Suppressor macrophage (primary cell): ENCODE results near the gene PRSS48.
"Not testable (repeated sequence)": the region's sequence is repeated elsewhere in the genome, so short reads cannot be mapped to it uniquely, and the experiment has no call there.

Experiments
- DNase-seq, 4 experiments: peaks; one replicate each; pipeline ENCODE4 v3.0.0-alpha.2; 2020 to 2022
- total RNA-seq, 17 experiments: gene quantifications; one replicate each; lab custom pipeline; 2026; ENCODE audit warnings: mixed read lengths in 6 of 17, inconsistent platforms in 3 of 17; lab: John Stamatoyannopoulos, UW

Gene PRSS48
- total RNA-seq = 0 to 0.44 (median 0) reads per million in 17 experiments

- peak; percentile 44 to 70 (median 53) for DNase-seq
These were observed at the start of gene PRSS48 for GRCh38 chr4:151276787-151277562. TSS of gene PRSS48 (plus strand) at chr4:151277161. CDS start at chr4:151277173, 12 bp downstream.

GRCh38 chr4:151227172-151227571 lies 49.8 kb upstream of the PRSS48 start:
- no peak for DNase-seq

DNA sequence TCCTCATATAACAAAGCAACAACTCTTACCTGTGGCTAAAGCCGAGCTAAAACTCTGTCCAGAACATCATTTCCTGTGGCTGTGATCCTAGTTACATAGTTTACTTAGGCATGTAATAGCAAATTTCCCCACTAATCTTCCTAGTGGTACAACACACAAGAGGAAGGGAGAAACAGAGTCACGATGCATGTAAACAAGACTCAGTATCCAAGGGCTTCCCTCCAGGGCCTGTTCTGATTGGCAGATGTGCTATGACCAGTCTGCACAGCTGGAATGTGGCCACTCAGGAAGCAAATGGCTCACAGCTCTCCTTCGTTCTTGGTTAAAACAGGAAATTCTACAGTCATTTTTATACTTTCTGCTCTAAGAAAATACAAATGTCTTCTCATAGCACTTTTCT lies 49.2 kb upstream of the PRSS48 start:
- DNase-seq = no peak

- no peak for DNase-seq
These were observed 48.5 kb upstream of the PRSS48 start for GRCh38 chr4:151228189-151229119.

GRCh38 chr4:151231915-151232595 lies 44.9 kb upstream of the PRSS48 start:
- no peak for DNase-seq

GRCh38 chr4:151233600-151233999 lies 43.4 kb upstream of the PRSS48 start:
- DNase-seq = no peak

- not testable (repeated sequence) for DNase-seq
These were observed 41.6 kb upstream of the PRSS48 start for GRCh38 chr4:151235373-151235772.

GRCh38 chr4:151236036-151236435 lies 40.9 kb upstream of the PRSS48 start:
- no peak for DNase-seq

GRCh38 chr4:151238477-151238876 lies 38.5 kb upstream of the PRSS48 start:
- no peak for DNase-seq

DNA sequence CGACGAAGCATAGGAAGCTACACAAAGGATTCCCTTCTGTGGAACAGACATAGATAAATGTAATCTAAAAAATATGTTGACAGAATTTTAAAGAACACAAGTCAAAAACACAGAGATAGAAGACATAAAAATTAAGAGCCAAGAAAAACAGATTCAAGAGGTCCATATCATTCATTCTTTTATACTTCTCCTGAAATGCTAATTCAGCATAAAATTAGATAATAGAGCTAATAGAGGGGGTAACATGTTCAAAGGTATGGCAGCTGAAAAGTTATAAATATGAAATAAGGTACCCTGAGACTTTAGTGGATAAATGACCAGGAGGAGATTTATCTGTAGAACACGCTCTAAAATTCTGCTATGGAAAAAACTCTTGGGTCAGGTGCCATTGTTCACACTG lies 37.4 kb upstream of the PRSS48 start:
- DNase-seq = no peak

- no peak for DNase-seq
These were observed 34.7 kb upstream of the PRSS48 start for GRCh38 chr4:151242305-151242704.

DNA sequence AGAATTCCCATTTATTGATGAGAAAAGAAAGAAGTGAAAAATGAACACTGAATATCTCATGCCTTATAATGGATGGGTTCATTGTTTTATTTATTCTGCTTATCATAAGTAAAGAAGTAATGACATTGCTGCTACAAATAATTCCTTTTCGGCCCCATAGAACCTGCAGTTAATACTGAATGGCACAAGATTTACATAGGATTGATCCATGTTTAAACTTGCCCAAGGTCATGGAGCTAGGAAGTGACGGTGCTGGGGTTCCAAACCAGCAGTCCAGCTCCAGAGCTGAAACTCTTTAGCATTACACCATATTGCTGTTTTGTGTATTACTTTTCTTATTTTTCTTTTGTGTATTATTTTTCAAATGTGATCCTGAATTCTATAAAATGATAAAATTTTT lies 30.2 kb upstream of the PRSS48 start:
- no peak for DNase-seq

DNA sequence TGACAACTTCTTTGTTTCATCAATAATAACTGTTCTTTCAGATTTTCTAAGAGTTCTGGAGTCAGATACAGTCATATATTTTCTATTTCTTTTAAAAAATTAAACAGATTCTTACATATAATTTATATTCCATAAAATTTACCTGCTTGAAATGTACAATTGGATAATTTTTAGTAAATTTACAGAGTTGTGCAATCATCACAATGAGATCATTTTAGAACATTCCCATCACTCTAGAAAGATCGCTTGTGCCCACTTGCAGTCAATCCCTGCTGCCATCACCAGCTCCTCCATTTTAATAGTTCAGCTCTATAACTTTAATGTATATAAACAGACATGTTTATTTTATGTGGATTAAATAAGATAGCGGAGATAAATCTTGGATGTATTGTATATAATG lies 29.6 kb upstream of the PRSS48 start:
- DNase-seq = no peak

- DNase-seq = no peak
These were observed 28.4 kb upstream of the PRSS48 start for GRCh38 chr4:151248519-151248918.

- DNase-seq = no peak
These were observed 26.3 kb upstream of the PRSS48 start for GRCh38 chr4:151250706-151251105.

DNA sequence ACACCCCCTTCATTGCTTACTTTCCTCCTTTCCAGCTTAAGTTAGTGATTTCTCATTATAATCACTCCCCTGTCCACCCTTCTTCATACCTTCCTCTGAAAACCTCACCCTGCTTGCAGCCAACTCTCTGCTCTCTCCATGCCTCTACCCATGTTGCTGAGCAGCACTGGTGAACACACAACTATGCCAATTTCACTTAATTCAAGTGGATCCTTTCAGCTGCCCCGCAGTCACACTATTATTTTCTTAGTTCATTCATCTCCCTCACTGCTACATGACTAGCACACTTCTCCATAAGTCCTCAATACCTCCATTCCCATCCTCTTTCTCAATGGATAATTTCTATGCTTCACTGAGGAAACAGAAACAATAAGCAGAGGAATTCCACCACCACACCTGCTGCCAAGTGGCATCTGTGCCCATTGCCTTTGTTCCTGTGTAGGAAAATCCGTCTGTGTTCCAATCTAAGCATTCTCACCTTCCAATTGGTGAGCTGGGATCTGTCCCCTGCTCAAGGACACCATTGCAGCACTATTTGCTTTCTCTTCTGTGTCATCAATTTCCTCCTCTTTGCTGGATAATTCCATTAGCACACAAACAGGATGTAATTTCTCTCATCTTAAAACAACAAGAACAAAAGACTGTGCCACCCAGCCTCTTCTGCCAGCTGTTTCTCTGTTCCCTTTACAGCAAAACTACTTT lies 25.2 kb upstream of the PRSS48 start:
- no peak for DNase-seq

DNA sequence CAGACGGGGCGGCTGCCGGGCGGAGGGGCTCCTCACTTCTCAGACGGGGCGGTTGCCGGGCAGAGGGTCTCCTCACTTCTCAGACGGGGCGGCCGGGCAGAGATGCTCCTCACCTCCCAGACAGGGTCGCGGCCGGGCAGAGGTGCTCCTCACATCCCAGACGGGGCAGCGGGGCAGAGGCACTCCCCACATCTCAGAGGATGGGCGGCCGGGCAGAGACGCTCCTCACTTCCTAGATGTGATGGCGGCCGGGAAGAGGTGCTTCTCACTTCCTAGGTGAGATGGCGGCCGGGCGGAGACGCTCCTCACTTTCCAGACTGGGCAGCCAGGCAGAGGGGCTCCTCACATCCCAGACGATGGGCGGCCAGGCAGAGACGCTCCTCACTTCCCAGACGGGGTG lies 21.7 kb upstream of the PRSS48 start:
- not testable (repeated sequence) for DNase-seq

DNA sequence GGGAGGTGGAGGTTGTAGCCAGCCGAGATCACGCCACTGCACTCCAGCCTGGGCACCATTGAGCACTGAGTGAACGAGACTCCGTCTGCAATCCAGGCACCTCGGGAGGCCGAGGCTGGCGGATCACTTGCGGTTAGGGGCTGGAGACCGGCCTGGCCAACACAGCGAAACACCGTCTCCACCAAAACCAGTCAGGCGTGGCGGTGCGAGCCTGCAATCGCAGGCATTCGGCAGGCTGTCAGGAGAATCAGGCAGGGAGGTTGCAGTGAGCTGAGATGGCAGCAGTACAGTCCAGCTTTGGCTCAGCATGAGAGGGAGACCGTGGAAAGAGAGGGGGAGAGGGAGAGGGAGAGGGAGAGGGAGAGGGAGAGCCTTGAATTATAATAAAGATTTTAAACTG lies 21.3 kb upstream of the PRSS48 start:
- not testable (repeated sequence) for DNase-seq

GRCh38 chr4:151256134-151256533 lies 20.8 kb upstream of the PRSS48 start:
- no peak for DNase-seq

GRCh38 chr4:151257704-151258103 lies 19.3 kb upstream of the PRSS48 start:
- DNase-seq = no peak

DNA sequence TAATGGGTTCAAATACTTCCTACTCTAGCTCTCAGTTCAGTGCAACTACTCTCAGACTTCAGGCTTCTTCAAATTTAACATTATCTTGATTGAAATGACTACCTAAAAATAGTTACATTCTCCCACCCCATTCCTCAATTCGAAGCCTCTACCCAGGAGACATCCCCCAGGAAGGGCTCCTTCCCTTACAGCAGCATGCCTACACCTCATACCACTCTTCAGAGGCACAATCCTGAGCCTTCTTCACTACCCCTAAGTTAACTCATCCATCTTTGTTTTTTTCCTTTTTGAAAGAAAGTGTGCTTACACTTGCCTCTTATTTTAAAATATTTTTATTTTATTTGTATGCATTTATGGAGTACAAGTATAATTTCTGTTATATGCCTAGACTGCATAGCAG lies 17.2 kb upstream of the PRSS48 start:
- DNase-seq = no peak

DNA sequence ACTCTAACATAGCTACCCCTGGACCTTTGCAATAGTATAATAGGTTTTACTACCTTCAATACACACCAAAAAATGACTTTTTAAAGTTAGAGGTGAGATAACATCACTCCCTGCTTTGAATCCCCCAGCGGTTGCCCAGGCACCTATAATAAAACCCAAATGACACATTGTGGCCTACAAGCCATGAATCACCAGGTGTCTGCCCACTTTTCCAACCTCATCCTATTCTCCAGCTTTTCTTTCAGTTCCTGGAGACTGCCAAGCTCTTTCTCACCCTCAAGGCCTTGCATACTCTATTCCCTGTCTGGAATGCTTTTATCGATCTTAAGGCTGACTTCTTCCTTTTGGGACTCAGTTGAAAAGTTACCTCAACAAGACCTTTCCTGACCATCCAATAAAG lies 16.4 kb upstream of the PRSS48 start:
- no peak for DNase-seq
